K562 (cell line): ENCODE data around the gene NCF2. TPM values are rescaled to one million over a fixed set of nuclear protein-coding genes. Genes with fewer than 3 reads are reported as not detected.
A peak's percentile ranks its signal among the peaks of the same experiment; 100 is the strongest.

ENCODE experiments used
- ATAC-seq: fragments of 200-7000 bp; cut with Tn5 transposase; 3 replicates; pipeline ENCODE4 v1.9.1; 2020; ENCODE audit warnings: moderate library complexity
- BruUV-seq: library from RNA; stranded (reverse); fragments of 400-500 nt; replicated peaks from 2 replicates; lab custom pipeline; 2021; lab: Mats Ljungman, UMichigan
- CTCF ChIA-PET: fragments of 300-600 bp; formaldehyde crosslinking; extraction: SDS; loops from one replicate; lab custom pipeline; 2021; ENCODE audit warnings: low intra/inter-chr PET ratio; lab: Yijun Ruan, JAX
- POLR2A ChIA-PET: fragments of 300-600, 350-650 bp; sonication (Branson Sonifier 250); formaldehyde crosslinking; extraction: SDS; loops from one replicate; lab custom pipeline; 2021; ENCODE audit warnings: antibody characterized with exemption, inconsistent platforms; lab: Yijun Ruan, JAX
- DNase-seq, 4 experiments: peaks; one replicate each; pipeline versions ENCODE4 v3.0.0 to v3.0.0-alpha.2; 2011 to 2018; ENCODE audit warnings: low spot score in 3 of 4, mixed read lengths in 3 of 4; ENCODE audit errors: extremely low read depth in 1 of 4
- FAIRE-seq: peaks from 2 replicates; lab custom pipeline; 2011; peaks lifted over from hg19 to GRCh38; lab: Jason Lieb, UNC
- H2AFZ ChIP-seq: 2 replicates; pipeline ENCODE4 v1.6.0; 2011; ENCODE audit warnings: low read depth, low read length, control low read depth, inconsistent platforms
- H3K27ac ChIP-seq: fragments of 200-600 bp; 3 replicates; pipeline ENCODE4 v1.8.0; 2011; ENCODE audit warnings: low read depth, mild to moderate bottlenecking, control low read depth, inconsistent platforms, low read length, moderate library complexity, mixed read lengths; ENCODE audit errors: extremely low read depth
- H3K27me3 ChIP-seq, 2 experiments: fragments of 300-600 bp in 1 of 2; 2 replicates in 1 of 2; 3 replicates in 1 of 2; pipeline versions ENCODE4 v1.6.0 to v1.8.0; 2011; ENCODE audit warnings: inconsistent platforms in 2 of 2, low read length in 2 of 2, mild to moderate bottlenecking in 1 of 2, mixed read lengths in 1 of 2, moderate library complexity in 1 of 2; ENCODE audit not compliant: control insufficient read depth in 2 of 2, insufficient read depth in 2 of 2
- H3K36me3 ChIP-seq: fragments of 300-600 bp; 3 replicates; pipeline ENCODE4 v1.8.0; 2011; ENCODE audit warnings: mild to moderate bottlenecking, low read length, inconsistent platforms; ENCODE audit not compliant: control insufficient read depth, insufficient read depth
- H3K4me1 ChIP-seq, 2 experiments: fragments of 200-600 bp in 1 of 2; replicated peaks in 1 of 2; 2 replicates in 1 of 2; 3 replicates in 1 of 2; pipeline versions ENCODE4 v1.5.1 to v1.8.0; 2011; ENCODE audit warnings: inconsistent platforms in 2 of 2, low read length in 2 of 2, mild to moderate bottlenecking in 1 of 2, mixed read lengths in 1 of 2, moderate library complexity in 1 of 2; ENCODE audit not compliant: control insufficient read depth in 2 of 2, insufficient read depth in 2 of 2
- H3K4me2 ChIP-seq: 2 replicates; pipeline ENCODE4 v1.6.1; 2011; ENCODE audit warnings: low read length, control low read depth, inconsistent platforms, mixed read lengths; ENCODE audit not compliant: insufficient read depth
- H3K4me3 ChIP-seq: fragments of 200-600 bp; sonication (generic), shearing (Covaris generic); 2 replicates; pipeline ENCODE4 v1.5.1; 2016; ENCODE audit warnings: control low read depth, inconsistent platforms
- H3K79me2 ChIP-seq: fragments of 200-600 bp; 3 replicates; pipeline ENCODE4 v1.8.0; 2011; ENCODE audit warnings: low read length, inconsistent platforms; ENCODE audit not compliant: control insufficient read depth, insufficient read depth
- H3K9ac ChIP-seq, 2 experiments: 2 replicates each; pipeline versions ENCODE4 v1.6.0 to v1.6.1; 2011; ENCODE audit warnings: low read depth in 2 of 2, low read length in 2 of 2, control low read depth in 1 of 2, inconsistent platforms in 1 of 2, mild to moderate bottlenecking in 1 of 2, mixed read lengths in 1 of 2; ENCODE audit not compliant: insufficient read depth in 1 of 2
- H3K9me1 ChIP-seq: one replicate; pipeline ENCODE4 v1.6.0; 2011; ENCODE audit warnings: inconsistent platforms, mild to moderate bottlenecking, low read length, moderate library complexity; ENCODE audit not compliant: control insufficient read depth, insufficient read depth
- H3K9me3 ChIP-seq: replicated peaks from 2 replicates; pipeline ENCODE4 v1.5.1; 2011; ENCODE audit warnings: low read depth, low read length, inconsistent platforms; ENCODE audit not compliant: control insufficient read depth, insufficient read depth
- H4K20me1 ChIP-seq: replicated peaks from 2 replicates; pipeline ENCODE4 v1.6.1; 2011; ENCODE audit warnings: low read length, inconsistent platforms, mixed read lengths; ENCODE audit not compliant: control insufficient read depth, insufficient read depth
- CREM ChIP-seq: IDR thresholded peaks from 2 replicates; pipeline ENCODE4 v1.6.1; 2014; ENCODE audit warnings: antibody characterized with exemption, low read depth
- RFX5 ChIP-seq: IDR thresholded peaks from 2 replicates; pipeline ENCODE4 v1.6.1; 2011; ENCODE audit warnings: low read depth, mild to moderate bottlenecking, improper control_type of control experiment, low read length
- STAG1 ChIP-seq: sonication (generic); formaldehyde crosslinking; IDR thresholded peaks from 2 replicates; pipeline ENCODE4 v1.5.0; 2020; ENCODE audit warnings: missing genetic modification reagents, borderline replicate concordance
- ZNF347 ChIP-seq: fragments of 450-650 bp; formaldehyde crosslinking; IDR thresholded peaks from 2 replicates; pipeline ENCODE4 v1.4.0; 2020; ENCODE audit warnings: low read depth, mild to moderate bottlenecking, moderate library complexity
- WGBS: fragments of 100-300 bp; shearing (Covaris generic); methylation state at CpG from one replicate; pipeline ENCODE4 v1.1.6; 2016; ENCODE audit warnings: low coverage, mixed read lengths; ENCODE audit not compliant: insufficient coverage; ENCODE audit errors: missing lambda C conversion rate; 5-methylcytosine and 5-hydroxymethylcytosine counted together
- in situ Hi-C: fragments of 300-500 bp; cut with MboI; formaldehyde crosslinking; loops from 4 replicates; pipeline ENCODE4 v1.15.0; 2018; ENCODE audit warnings: inconsistent platforms, mixed read lengths
- intact Hi-C: fragments of 100-400 bp; cut with micrococcal nuclease; formaldehyde crosslinking; loops from 2 replicates; pipeline ENCODE4 v1.14.2; 2022
- polyA plus RNA-seq, 8 experiments: library from polyadenylated mRNA; depleted of rRNA in 4 of 8; stranded (reverse) in 5 of 8; unstranded in 3 of 8; fragments of >200 nt; fragmentation: Nextera tagmentation in 2 of 8; fragmentation: Illumina TruSeq in 1 of 8; extraction: Ambion mirVana in 2 of 8; extraction: Trizol in 1 of 8; gene quantifications; 2 replicates each; pipeline versions ENCODE4 v1.2.1 to v1.2.3, GENCODE V29; 2011 to 2014; ENCODE audit warnings: inconsistent platforms in 1 of 8, missing spikeins in 1 of 8
- total RNA-seq, 7 experiments: library from RNA; depleted of rRNA in 6 of 7; stranded (reverse); fragments of >200 nt in 6 of 7; fragmentation: Illumina TruSeq in 2 of 7; extraction: Trizol in 2 of 7; gene quantifications; 2 replicates each; pipeline versions ENCODE4 v1.2.1 to v1.2.3, GENCODE V29; 2011 to 2021; ENCODE audit warnings: low replicate concordance in 1 of 7
- TF ChIP-seq, protein P1 (sequence below): fragments of 450-650 bp; IDR thresholded peaks from 2 replicates; pipeline ENCODE4 v1.7.1; 2018; ENCODE audit warnings: mild to moderate bottlenecking, low read depth; ENCODE audit not compliant: partially characterized antibody
- TF ChIP-seq, protein P2 (sequence below): fragments of 250-450 bp; sonication (Bioruptor Pico); IDR thresholded peaks from 2 replicates; pipeline ENCODE4 v1.5.0; 2021; ENCODE audit warnings: mild to moderate bottlenecking, moderate library complexity

NCF2 gene
- total and polyA plus RNA-seq, 9 of the 15 experiments (the other 6 are each of a cell fraction or from before 2014, with no cell fraction given), result 0.07 to 0.54 (median 0.16) TPM; not detected in 3

DNA sequence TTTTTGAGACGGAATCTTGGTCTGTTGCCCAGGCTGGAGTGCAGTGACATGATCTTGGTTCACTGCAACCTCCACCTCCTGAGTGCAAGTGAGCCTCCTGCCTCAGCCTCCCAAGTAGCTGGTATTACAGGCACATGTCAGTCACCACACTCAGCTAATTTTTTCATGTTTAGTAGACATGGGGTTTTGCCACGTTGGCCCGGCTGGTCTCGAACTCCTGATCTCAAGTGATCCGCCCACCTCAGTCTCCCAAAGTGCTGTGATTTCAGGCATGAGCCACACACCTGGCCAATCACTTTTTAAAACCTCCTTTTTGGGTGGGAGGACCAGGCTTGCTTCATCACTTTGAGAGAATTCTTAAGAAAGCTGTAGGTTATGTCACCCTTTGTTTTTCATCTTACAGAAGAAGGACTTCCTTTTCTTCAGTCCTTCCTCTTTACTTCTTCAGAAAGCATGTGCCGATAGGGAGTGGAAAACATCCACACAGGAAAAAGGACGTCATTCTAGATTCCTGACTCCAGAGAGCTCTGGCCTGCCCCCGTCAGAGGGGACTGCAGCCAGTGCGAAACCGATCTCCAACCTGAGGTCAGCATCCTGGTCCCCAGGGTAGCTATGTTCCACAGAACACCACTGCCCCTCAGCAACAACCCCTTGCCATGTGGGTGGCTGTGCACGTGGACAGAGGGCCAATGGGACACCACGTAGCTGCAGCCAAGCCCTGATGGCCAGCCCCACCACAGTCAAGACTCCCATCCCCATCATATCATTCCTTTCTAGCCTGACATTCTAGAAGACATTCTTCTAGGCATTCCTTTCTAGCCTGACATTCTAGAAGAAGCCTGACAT, 21.9 kb downstream of the NCF2 start:
- H3K4me1 ChIP-seq, result peaks cover 10 to 13% of the 10 kb centered on the region in 2 experiments
- ChIA-PET POLR2A (interaction anchor here (0.6 to 3.2 kb wide), 6 partner anchors 9 to 527 kb away, joined by 3 to 19 read pairs (median 9); no protein-coding TSS in a partner anchor), CTCF (no interaction called here)
- 0 out of 2 replicates have a peak, but pooled peaks cover 5% of the 10 kb centered on the region for H4K20me1 ChIP-seq
- H3K9me3 ChIP-seq, result no peaks in the 10 kb centered on the region
- DNase-seq (no peak), FAIRE-seq (no peak), ATAC-seq (no peak)
- in situ Hi-C loops (no loop called here), intact Hi-C loops (no loop called here)
- H3K79me2 ChIP-seq, result no peaks in the 10 kb centered on the region
- no peak overlapping the region for H3K4me3 ChIP-seq
- peak overlapping the region; percentile 31; the same call in 1 of the 2 replicates for H3K4me2 ChIP-seq
- H3K9ac ChIP-seq, result no peak overlapping the region
- 21% methylated on average over 12 of the region's 12 CpGs for WGBS
- no peak overlapping the region for H2AFZ ChIP-seq
- no peaks in the 10 kb centered on the region for H3K36me3 ChIP-seq
- no TSS peak for BruUV-seq
- no peaks in the 10 kb centered on the region for H3K9me1 ChIP-seq
- H3K27ac ChIP-seq, result no peak overlapping the region
- H3K27me3 ChIP-seq, result peaks cover 21 to 40% of the 10 kb centered on the region in 2 experiments
- TF ChIP-seq CREM (no peak), RFX5 (no peak), STAG1 (CRISPR knock-in tag) (no peak), ZNF347 (CRISPR knock-in tag) (no peak)
- TF ChIP-seq, protein P1, sequence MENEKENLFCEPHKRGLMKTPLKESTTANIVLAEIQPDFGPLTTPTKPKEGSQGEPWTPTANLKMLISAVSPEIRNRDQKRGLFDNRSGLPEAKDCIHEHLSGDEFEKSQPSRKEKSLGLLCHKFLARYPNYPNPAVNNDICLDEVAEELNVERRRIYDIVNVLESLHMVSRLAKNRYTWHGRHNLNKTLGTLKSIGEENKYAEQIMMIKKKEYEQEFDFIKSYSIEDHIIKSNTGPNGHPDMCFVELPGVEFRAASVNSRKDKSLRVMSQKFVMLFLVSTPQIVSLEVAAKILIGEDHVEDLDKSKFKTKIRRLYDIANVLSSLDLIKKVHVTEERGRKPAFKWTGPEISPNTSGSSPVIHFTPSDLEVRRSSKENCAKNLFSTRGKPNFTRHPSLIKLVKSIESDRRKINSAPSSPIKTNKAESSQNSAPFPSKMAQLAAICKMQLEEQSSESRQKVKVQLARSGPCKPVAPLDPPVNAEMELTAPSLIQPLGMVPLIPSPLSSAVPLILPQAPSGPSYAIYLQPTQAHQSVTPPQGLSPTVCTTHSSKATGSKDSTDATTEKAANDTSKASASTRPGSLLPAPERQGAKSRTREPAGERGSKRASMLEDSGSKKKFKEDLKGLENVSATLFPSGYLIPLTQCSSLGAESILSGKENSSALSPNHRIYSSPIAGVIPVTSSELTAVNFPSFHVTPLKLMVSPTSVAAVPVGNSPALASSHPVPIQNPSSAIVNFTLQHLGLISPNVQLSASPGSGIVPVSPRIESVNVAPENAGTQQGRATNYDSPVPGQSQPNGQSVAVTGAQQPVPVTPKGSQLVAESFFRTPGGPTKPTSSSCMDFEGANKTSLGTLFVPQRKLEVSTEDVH, result no peak
- TF ChIP-seq, protein P2, sequence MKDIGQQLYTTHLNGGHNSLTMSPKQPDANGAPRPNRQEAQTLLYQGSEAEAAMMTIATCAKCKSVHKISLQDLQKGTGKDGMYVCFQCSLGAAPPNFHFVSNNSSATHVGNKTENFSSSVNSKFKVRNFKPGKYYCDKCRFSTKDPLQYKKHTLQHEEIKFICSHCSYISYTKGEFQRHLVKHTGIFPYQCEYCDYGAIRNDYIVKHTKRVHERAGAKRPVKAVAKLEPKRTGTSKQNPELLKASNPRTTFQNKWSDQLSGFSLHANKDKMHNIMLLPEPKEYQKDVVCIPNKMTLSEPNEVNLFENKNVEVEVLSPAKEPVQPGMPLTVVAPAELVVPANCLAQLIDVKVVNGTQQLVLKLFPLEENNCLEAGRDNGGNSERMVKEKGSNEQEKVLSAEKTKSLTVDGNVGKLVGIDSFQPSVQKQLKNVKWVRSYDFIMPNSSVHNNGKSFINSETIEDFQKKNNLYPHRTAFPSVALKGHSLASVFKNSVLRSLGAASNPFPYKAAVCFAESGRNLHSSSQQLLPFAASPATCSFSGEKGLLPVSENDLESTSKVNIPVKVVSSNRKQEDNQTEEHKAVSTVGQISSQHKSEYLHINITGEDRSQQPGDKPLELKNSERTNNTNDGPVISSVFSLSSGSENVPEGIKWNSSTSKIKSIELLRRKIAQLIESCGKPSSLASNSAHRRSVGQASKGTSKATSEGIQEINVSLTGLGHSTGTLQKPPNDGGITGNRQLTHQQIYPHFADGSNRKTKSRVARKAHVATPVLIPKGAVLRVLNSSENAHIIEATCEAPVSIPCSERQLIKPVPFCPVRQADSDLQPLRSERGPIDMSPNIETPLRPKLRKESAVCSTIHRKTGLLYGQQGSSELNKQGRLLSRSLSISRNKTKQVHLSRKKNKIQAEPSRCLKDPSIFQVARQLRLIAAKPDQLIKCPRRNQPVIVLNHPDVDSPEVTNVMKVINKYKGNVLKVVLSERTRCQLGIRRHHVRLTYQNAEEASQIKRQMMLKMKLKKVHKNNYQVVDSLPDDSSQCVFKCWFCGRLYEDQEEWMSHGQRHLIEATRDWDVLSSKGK (CRISPR knock-in tag), result no peak
